ENCODE measurements around the gene ZBTB46. TPM values are rescaled to one million over a fixed set of nuclear protein-coding genes. Genes with fewer than 3 reads are reported as not detected.

ZBTB46 gene
- total RNA-seq, 1 experiment from 2014 or later: 18.9 TPM

DNA sequence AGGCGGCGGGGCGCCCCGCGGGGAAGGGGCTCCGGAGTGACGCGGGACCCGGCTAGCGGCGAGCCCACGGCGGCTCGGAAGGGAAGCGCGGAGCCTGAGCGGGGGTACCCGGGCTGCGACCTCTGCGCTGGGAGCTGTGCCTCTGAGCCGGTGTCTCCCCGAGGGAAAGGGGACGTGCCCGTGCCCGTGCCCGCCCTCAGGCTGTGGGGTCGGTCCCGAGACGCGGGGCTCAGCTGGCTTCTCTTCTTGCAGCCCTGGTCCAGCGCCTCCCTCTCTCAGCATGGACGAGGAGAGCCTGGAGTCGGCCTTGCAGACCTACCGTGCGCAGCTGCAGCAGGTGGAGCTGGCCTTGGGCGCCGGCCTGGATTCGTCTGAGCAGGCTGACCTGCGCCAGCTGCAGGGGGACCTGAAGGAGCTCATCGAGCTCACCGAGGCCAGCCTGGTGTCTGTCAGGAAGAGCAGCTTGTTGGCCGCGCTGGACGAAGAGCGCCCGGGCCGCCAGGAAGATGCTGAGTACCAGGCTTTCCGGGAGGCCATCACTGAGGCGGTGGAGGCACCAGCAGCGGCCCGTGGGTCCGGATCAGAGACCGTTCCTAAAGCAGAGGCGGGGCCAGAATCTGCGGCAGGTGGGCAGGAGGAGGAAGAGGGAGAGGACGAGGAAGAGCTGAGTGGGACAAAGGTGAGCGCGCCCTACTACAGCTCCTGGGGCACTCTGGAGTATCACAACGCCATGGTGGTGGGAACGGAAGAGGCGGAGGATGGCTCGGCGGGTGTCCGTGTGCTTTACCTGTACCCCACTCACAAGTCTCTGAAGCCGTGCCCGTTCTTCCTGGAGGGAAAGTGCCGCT lies 122.5 kb downstream of the ZBTB46 start:
- ChIA-PET CTCF (interaction anchor here (0.6 to 2.7 kb wide), 20 partner anchors 9 to 272 kb away, joined by 3 to 25 read pairs (median 4); partner anchors contain the start of genes LIME1, PRPF6, PTK6 and SLC2A4RG), POLR2A (interaction anchor here (0.5 to 1.6 kb wide), 6 partner anchors 30 to 265 kb away, joined by 3 to 7 read pairs (median 3); partner anchors contain the start of genes RTEL1 and TPD52L2)
- Mint-ChIP-seq H3K27me3 (ENCODE audit: low read depth) (no peaks in the 10 kb centered on the region), H3K27ac (peak overlapping the region; percentile 58), H3K9me3 (no peaks in the 10 kb centered on the region), H3K36me3 (peaks cover 54% of the 10 kb centered on the region), H3K4me3 (peak overlapping the region; percentile 78), H3K4me1 (peaks cover 10% of the 10 kb centered on the region)
- no peak for ATAC-seq
- DNase-seq (ENCODE audit: low spot score): no peak
- no peak for TF ChIP-seq KAT7 (CRISPR knock-in tag; IDR thresholded peaks at IDR 0.05; ENCODE audit: borderline replicate concordance)
- 0 out of 2 replicates have a peak, but pooled peaks have one; percentile 6 for TF ChIP-seq E2F1 (CRISPR knock-in tag; IDR thresholded peaks at IDR 0.05)

DNA sequence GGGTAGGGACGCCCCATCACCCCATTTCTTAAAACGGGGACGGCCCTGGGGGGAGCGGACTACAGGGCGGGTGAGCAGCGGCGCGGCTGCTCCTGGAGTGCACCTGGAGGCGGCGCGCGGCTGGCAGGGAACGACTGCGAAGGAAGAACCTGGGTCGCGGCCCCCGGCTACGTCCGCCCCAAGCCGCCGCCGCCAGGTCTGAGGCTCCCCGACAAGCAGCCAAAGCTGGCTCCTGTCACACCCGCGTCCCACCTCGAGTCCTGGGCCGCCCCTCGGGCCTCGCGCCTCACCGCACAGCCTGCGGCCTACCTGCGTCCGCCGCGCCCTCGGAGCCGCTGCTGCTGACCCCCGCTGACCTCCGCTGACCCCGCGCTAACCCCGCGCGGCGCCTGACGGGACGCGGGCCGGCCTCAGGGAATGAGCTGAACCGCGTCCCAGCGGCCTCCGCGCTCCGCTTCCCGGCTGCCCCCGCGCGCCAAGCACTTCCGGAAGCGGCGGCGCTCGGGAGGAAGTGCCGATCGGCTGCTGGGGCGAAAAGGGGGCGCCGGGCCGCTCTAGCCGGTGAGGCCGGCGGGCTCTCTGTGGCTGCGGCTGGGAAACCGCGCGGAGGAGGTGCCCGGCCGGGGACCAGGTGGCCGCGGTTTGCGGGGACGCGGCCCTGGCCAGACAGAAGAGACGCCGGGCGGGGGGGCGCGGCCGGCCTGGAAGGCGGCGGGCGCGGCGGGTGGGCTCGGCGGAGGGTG lies 123.3 kb downstream of the ZBTB46 start, which contains the start of the genes ARFRP1 and ZGPAT:
Gene ARFRP1 (minus strand): TSS at position 419 of the 743 bp plus-strand sequence. CDS start 885 bp downstream, outside the sequence.
Gene ZGPAT (plus strand): TSS at position 482 of the 743 bp plus-strand sequence. CDS start 542 bp downstream, outside the sequence.
- no peaks in the 10 kb centered on the region for H3K27me3 Mint-ChIP-seq (ENCODE audit: low read depth)
- no peak for TF ChIP-seq IRF2 (CRISPR knock-in tag; IDR thresholded peaks at IDR 0.05; ENCODE audit: borderline replicate concordance, low read depth)
- TF ChIP-seq, protein P1, sequence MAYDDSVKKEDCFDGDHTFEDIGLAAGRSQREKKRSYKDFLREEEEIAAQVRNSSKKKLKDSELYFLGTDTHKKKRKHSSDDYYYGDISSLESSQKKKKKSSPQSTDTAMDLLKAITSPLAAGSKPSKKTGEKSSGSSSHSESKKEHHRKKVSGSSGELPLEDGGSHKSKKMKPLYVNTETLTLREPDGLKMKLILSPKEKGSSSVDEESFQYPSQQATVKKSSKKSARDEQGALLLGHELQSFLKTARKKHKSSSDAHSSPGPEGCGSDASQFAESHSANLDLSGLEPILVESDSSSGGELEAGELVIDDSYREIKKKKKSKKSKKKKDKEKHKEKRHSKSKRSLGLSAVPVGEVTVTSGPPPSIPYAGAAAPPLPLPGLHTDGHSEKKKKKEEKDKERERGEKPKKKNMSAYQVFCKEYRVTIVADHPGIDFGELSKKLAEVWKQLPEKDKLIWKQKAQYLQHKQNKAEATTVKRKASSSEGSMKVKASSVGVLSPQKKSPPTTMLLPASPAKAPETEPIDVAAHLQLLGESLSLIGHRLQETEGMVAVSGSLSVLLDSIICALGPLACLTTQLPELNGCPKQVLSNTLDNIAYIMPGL (CRISPR knock-in tag; IDR thresholded peaks at IDR 0.05): peak; percentile 96; the same call in 1 of the 2 replicates
- TF ChIP-seq NR3C1 (CRISPR knock-in tag; conservative IDR thresholded peaks at IDR 0.05; ENCODE audit: low read depth): peak; percentile 80; the same call in 1 of the 2 replicates
- TF ChIP-seq, protein P2, sequence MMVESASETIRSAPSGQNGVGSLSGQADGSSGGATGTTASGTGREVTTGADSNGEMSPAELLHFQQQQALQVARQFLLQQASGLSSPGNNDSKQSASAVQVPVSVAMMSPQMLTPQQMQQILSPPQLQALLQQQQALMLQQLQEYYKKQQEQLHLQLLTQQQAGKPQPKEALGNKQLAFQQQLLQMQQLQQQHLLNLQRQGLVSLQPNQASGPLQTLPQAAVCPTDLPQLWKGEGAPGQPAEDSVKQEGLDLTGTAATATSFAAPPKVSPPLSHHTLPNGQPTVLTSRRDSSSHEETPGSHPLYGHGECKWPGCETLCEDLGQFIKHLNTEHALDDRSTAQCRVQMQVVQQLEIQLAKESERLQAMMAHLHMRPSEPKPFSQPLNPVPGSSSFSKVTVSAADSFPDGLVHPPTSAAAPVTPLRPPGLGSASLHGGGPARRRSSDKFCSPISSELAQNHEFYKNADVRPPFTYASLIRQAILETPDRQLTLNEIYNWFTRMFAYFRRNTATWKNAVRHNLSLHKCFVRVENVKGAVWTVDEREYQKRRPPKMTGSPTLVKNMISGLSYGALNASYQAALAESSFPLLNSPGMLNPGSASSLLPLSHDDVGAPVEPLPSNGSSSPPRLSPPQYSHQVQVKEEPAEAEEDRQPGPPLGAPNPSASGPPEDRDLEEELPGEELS (CRISPR knock-in tag; IDR thresholded peaks at IDR 0.05): peak; percentile 91
- peak; percentile 66; the same call in 1 of the 2 replicates for TF ChIP-seq KAT7 (CRISPR knock-in tag; IDR thresholded peaks at IDR 0.05; ENCODE audit: borderline replicate concordance)
- TF ChIP-seq, protein P3, sequence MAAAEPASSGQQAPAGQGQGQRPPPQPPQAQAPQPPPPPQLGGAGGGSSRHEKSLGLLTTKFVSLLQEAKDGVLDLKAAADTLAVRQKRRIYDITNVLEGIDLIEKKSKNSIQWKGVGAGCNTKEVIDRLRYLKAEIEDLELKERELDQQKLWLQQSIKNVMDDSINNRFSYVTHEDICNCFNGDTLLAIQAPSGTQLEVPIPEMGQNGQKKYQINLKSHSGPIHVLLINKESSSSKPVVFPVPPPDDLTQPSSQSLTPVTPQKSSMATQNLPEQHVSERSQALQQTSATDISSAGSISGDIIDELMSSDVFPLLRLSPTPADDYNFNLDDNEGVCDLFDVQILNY (CRISPR knock-in tag; IDR thresholded peaks at IDR 0.05): peak; percentile 89
- peak; percentile 76; the same call in 1 of the 2 replicates for TF ChIP-seq ZBTB21 (CRISPR knock-in tag; IDR thresholded peaks at IDR 0.05; ENCODE audit: borderline replicate concordance)
- TF ChIP-seq, protein P4, sequence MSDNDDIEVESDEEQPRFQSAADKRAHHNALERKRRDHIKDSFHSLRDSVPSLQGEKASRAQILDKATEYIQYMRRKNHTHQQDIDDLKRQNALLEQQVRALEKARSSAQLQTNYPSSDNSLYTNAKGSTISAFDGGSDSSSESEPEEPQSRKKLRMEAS (CRISPR knock-in tag; IDR thresholded peaks at IDR 0.05): no peak
- 0 out of 2 replicates have a peak, but pooled peaks have one; percentile 42 for TF ChIP-seq ZNF263 (CRISPR knock-in tag; IDR thresholded peaks at IDR 0.05; ENCODE audit: low read depth)
- no peak for TF ChIP-seq ZNF396 (CRISPR knock-in tag; IDR thresholded peaks at IDR 0.05; ENCODE audit: borderline replicate concordance)
- 0 out of 2 replicates have a peak, but pooled peaks have one; percentile 59 for TF ChIP-seq ATF1 (CRISPR knock-in tag; IDR thresholded peaks at IDR 0.05)
- 0 out of 2 replicates have a peak, but pooled peaks have one; percentile 28 for TF ChIP-seq ZNF138 (CRISPR knock-in tag; conservative IDR thresholded peaks at IDR 0.05)
- TF ChIP-seq ZNF317 (CRISPR knock-in tag; IDR thresholded peaks at IDR 0.05; ENCODE audit: borderline replicate concordance, low read depth): 0 out of 2 replicates have a peak, but pooled peaks have one; percentile 24
- peak; percentile 83; the same call in 1 of the 2 replicates for TF ChIP-seq MYBL2 (CRISPR knock-in tag; IDR thresholded peaks at IDR 0.05)
- peak; percentile 98 for TF ChIP-seq CBFB (CRISPR knock-in tag; IDR thresholded peaks at IDR 0.05; ENCODE audit: low read depth)
- peak; percentile 51; the same call in 1 of the 2 replicates for TF ChIP-seq FOXP1 (CRISPR knock-in tag; IDR thresholded peaks at IDR 0.05; ENCODE audit: borderline replicate concordance)
- TF ChIP-seq SMAD4 (CRISPR knock-in tag; IDR thresholded peaks at IDR 0.05): no peak
- 0 out of 2 replicates have a peak, but pooled peaks have one; percentile 46 for TF ChIP-seq ZNF232 (CRISPR knock-in tag; IDR thresholded peaks at IDR 0.05)
- TF ChIP-seq ZNF423 (CRISPR knock-in tag; IDR thresholded peaks at IDR 0.05): no peak
- no peak for TF ChIP-seq ZSCAN18 (CRISPR knock-in tag; IDR thresholded peaks at IDR 0.05)
- TF ChIP-seq, protein P5, sequence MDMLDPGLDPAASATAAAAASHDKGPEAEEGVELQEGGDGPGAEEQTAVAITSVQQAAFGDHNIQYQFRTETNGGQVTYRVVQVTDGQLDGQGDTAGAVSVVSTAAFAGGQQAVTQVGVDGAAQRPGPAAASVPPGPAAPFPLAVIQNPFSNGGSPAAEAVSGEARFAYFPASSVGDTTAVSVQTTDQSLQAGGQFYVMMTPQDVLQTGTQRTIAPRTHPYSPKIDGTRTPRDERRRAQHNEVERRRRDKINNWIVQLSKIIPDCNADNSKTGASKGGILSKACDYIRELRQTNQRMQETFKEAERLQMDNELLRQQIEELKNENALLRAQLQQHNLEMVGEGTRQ (CRISPR knock-in tag; IDR thresholded peaks at IDR 0.05): peak; percentile 70

More for the DNA sequence above, 123.3 kb downstream of the ZBTB46 start, which contains the start of the genes ARFRP1 and ZGPAT:
- Mint-ChIP-seq H3K27ac (peak within 1 kb of the TSS; percentile 58), H3K4me1 (peaks cover 10% of the 10 kb centered on the region), H3K36me3 (peaks cover 52% of the 10 kb centered on the region), H3K4me3 (peak within 1 kb of the TSS; percentile 80), H3K9me3 (no peaks in the 10 kb centered on the region)
- ChIA-PET CTCF (interaction anchor here (0.6 to 2.7 kb wide), 21 partner anchors 10 to 273 kb away, joined by 3 to 25 read pairs (median 4); partner anchors contain the start of genes LIME1, PRPF6, PTK6 and SLC2A4RG), POLR2A (interaction anchor here (0.6 to 1.6 kb wide), 6 partner anchors 11 to 266 kb away, joined by 3 to 7 read pairs (median 3); partner anchors contain the start of genes RTEL1, TNFRSF6B and TPD52L2)
- ATAC-seq (peak; percentile 92), DNase-seq (ENCODE audit: low spot score) (peak; percentile 84)
